B cell (primary cell): ENCODE measurements around the gene ZFP69.

ENCODE experiments used
- EZH2 ChIP-seq: IDR thresholded peaks from 2 replicates; pipeline ENCODE4 v1.6.1; 2012; ENCODE audit warnings: borderline replicate concordance, low read depth, mild to moderate bottlenecking, moderate library complexity, low read length; ENCODE audit not compliant: insufficient read depth, poor library complexity, severe bottlenecking
- TF ChIP-seq, protein P1 (sequence below): fragments of 200-600 bp; IDR thresholded peaks from one replicate; pipeline ENCODE4 v1.8.0; 2022; ENCODE audit warnings: antibody characterized with exemption, mild to moderate bottlenecking

DNA sequence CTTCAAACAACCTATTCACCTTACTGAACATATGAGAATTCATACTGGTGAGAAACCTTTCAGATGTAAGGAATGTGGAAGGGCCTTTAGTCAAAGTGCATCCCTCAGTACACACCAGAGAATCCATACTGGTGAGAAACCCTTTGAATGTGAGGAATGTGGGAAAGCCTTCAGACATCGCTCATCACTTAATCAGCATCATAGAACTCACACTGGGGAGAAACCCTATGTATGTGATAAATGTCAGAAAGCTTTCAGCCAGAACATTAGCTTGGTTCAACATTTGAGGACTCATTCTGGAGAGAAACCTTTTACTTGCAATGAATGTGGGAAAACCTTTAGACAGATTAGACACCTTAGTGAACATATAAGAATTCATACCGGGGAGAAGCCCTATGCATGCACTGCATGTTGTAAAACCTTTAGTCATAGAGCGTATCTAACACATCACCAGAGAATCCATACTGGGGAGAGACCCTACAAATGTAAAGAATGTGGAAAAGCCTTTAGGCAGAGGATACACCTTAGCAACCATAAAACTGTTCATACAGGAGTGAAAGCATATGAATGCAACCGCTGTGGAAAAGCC lies 18.3 kb downstream of the ZFP69 start:
- TF ChIP-seq EZH2 = no peak
- TF ChIP-seq, protein P1, sequence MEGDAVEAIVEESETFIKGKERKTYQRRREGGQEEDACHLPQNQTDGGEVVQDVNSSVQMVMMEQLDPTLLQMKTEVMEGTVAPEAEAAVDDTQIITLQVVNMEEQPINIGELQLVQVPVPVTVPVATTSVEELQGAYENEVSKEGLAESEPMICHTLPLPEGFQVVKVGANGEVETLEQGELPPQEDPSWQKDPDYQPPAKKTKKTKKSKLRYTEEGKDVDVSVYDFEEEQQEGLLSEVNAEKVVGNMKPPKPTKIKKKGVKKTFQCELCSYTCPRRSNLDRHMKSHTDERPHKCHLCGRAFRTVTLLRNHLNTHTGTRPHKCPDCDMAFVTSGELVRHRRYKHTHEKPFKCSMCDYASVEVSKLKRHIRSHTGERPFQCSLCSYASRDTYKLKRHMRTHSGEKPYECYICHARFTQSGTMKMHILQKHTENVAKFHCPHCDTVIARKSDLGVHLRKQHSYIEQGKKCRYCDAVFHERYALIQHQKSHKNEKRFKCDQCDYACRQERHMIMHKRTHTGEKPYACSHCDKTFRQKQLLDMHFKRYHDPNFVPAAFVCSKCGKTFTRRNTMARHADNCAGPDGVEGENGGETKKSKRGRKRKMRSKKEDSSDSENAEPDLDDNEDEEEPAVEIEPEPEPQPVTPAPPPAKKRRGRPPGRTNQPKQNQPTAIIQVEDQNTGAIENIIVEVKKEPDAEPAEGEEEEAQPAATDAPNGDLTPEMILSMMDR = no peak
